GM10847 (cell line): Measurements from ENCODE around the gene EPHA4.

Experiments used
- POLR2A ChIP-seq: IDR thresholded peaks from 2 replicates; pipeline ENCODE4 v1.6.1; 2011; ENCODE audit not compliant: insufficient read length; ENCODE audit errors: extremely low read depth

EPHA4 gene

DNA sequence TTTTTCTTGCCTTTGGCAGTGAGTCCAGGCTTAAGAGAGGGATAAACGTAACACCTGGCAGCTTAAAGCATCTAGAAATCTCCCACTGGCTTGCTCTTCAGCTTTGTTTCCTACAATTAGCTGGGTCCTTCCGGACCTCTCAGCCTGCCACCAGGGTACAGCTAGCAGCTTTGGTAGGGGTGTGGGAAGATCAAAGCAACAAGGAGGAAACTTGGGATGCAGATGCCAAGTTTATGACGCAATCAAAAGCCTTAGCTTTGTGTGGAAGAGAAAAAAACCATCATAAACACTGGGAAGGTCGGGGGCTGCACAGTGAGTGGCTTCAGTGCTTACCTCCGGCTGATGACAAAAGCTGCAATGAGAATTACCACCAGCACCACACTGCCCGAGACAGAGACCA is 116.9 kb downstream of the EPHA4 start:
- no peak for TF ChIP-seq POLR2A

DNA sequence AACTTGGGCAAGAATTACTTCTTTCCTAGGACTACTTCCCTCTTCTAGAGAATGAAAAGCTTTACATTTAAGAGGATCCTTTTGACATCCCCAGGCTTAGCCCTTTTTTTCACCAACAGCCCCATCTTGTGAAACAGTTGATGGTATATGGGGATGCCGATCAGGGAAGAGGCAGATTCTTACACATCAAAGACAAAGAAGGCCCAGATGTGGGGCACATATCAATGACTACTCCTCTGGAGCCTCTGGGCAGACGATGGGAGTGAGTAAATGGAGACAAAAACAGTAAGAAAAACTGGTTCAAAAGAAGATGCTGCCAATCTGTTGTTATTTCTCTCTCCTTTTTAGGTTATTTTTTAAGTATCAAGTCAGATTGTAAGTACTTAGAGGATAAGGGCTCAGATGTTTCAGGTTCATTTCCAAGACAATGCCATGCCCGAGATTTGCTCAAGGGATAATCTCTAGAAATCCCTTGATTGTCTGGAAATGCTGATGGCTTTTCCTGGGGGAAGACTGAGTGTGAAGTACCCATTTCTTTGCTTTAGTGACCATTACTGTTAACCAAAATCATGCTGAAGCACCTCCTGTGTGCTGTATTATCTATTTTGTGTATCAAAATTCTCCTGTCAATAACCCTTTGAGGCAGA is 117.5 kb downstream of the EPHA4 start:
- no peak for TF ChIP-seq POLR2A

- TF ChIP-seq POLR2A: no peak
Observed at GRCh38 chr2:221451862-221452788, 120.0 kb downstream of the EPHA4 start.

GRCh38 chr2:221450280-221450679 is 121.8 kb downstream of the EPHA4 start:
- TF ChIP-seq POLR2A: no peak

- no peak for TF ChIP-seq POLR2A
Observed at GRCh38 chr2:221449406-221449805, 122.7 kb downstream of the EPHA4 start.

GRCh38 chr2:221448844-221449390 is 123.2 kb downstream of the EPHA4 start:
- no peak for TF ChIP-seq POLR2A

- TF ChIP-seq POLR2A: no peak
Observed at GRCh38 chr2:221448057-221448843, 123.9 kb downstream of the EPHA4 start.

GRCh38 chr2:221447310-221447709 is 124.8 kb downstream of the EPHA4 start:
- no peak for TF ChIP-seq POLR2A

GRCh38 chr2:221446140-221446539 is 126.0 kb downstream of the EPHA4 start:
- no peak for TF ChIP-seq POLR2A

- no peak for TF ChIP-seq POLR2A
Observed at GRCh38 chr2:221444106-221444505, 128.0 kb downstream of the EPHA4 start.

DNA sequence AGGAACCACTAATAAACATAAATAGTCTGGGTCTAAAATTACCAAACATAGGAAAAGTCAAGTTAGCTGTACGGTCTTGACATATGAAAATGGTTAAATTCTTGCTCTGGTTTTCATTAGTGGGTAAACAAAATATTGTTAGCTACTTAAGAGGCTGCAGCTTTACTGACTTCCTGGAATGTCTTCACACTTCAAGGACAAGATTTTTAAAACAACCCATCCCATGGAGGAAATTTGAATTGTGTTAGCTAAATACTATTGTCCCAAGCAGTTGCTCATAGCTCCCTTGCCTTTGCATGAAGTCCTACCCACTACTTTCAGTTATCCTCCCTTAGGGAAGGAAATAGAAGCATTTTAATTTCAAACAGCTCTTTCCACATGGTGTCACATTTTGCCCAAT is 128.5 kb downstream of the EPHA4 start:
- no peak for TF ChIP-seq POLR2A

GRCh38 chr2:221442128-221442527 is 130.0 kb downstream of the EPHA4 start:
- no peak for TF ChIP-seq POLR2A

GRCh38 chr2:221439761-221440479 is 132.2 kb downstream of the EPHA4 start:
- no peak for TF ChIP-seq POLR2A

DNA sequence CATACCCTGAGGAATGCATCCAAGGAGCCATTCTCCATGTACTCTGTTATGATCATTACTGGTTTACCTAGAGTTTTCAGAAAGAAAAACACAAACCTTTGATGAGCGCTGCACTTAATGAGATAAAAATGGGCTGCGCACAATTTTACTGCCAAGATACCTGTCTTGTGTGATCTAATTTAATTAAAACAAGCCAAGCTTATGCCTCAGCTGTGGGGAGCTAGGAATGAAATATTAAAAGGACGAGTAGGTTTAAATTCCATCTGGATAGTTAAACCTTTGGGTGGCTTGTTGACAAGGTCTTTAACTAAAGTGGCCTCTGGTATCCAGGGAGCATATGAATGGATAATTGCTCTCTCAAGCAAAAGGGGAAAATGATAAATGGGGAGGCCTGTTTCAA is 135.0 kb downstream of the EPHA4 start:
- TF ChIP-seq POLR2A: no peak

DNA sequence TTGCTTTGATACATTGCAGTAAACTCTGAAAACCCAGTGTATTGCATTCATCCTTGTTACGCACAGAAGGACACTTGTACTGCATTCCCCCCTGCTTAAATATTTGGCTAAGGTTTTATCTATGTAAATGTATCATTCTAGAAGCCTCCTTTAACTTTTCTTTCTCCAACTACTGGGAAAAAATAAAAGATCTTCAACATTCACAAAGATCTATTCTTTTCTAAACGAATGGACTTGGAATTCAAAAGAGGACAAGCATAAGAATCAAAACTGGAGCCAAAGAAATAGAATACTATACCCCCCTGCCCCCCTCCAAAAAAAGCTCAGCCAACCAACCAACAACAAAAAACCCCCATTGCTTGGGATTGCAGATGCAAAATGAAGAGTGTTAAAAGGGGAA is 136.9 kb downstream of the EPHA4 start:
- TF ChIP-seq POLR2A: no peak

GRCh38 chr2:221434142-221434541 is 138.0 kb downstream of the EPHA4 start:
- TF ChIP-seq POLR2A: no peak
